NCI-H2107 treated with DMSO at 0.1 percent for 48 hours (cell line): ENCODE measurements around the gene PCSK4.

ENCODE experiments used
- DNase-seq: peaks from one replicate; lab custom pipeline; 2025; ENCODE audit not compliant: unreplicated experiment; lab: John Stamatoyannopoulos, UW

Gene PCSK4

DNA sequence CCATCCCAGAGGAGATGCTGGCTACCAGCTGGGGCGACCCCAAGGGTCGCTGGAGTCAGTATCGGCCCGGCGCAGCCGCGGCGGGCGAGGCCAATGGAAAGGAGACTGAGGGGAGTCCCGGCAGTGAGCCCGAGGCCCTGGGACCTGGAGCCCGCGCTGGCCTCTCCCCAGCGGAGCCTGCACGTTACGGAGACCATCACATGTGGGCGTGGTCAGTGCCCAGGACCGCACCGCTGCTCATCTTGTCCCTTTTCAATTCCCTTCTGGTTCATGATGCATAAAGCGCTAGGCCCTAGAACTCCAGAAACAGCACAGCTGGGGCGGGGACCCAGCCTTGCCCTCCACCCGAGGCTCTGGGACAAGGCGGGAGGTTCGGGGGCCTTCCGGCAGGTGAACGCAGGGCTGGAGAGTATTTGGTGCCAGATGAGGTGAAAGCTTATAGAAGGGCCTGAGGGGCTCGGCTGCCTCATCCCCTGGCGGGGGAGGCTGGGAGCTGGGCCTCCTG is 19.1 kb downstream of the PCSK4 start:
- DNase-seq: no peak

- no peak for DNase-seq
These were observed 19.7 kb downstream of the PCSK4 start for GRCh38 chr19:1470305-1471009.

- no peak for DNase-seq
These were observed 20.2 kb downstream of the PCSK4 start for GRCh38 chr19:1470055-1470304.

GRCh38 chr19:1469255-1470054 is 20.7 kb downstream of the PCSK4 start:
- no peak for DNase-seq

DNA sequence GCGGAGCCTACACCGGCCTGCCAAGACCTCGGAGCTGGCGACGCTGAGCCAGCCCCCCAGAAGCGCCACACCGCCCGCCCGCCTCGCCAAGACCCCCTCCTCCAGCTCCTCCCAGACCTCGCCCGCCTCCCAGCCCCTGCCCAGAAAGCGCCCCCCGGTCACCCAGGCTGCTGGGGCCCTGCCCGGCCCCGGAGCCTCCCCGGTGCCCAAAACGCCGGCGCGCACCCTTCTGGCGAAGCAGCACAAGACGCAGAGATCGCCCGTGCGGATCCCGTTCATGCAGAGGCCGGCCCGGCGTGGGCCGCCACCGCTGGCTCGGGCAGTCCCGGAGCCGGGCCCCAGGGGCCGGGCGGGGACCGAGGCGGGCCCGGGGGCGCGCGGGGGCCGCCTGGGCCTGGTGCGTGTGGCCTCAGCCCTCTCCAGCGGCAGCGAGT is 21.3 kb downstream of the PCSK4 start:
- no peak for DNase-seq

GRCh38 chr19:1468274-1468820 is 21.8 kb downstream of the PCSK4 start:
- DNase-seq: no peak

- no peak for DNase-seq
These were observed 22.5 kb downstream of the PCSK4 start for GRCh38 chr19:1467490-1468273.

DNA sequence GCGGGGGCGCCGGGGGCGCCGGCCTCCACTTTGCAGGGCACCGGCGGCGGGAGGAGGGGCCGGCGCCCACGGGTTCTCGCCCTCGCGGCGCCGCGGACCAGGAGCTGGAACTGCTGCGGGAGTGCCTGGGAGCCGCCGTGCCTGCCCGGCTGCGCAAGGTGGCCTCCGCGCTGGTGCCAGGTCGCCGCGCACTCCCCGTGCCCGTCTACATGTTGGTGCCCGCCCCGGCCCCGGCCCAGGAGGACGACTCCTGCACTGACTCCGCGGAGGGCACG is 23.0 kb downstream of the PCSK4 start:
- DNase-seq: no peak

GRCh38 chr19:1466461-1467214 is 23.5 kb downstream of the PCSK4 start:
- no peak for DNase-seq

- no peak for DNase-seq
These were observed 24.1 kb downstream of the PCSK4 start for GRCh38 chr19:1466018-1466460.

DNA sequence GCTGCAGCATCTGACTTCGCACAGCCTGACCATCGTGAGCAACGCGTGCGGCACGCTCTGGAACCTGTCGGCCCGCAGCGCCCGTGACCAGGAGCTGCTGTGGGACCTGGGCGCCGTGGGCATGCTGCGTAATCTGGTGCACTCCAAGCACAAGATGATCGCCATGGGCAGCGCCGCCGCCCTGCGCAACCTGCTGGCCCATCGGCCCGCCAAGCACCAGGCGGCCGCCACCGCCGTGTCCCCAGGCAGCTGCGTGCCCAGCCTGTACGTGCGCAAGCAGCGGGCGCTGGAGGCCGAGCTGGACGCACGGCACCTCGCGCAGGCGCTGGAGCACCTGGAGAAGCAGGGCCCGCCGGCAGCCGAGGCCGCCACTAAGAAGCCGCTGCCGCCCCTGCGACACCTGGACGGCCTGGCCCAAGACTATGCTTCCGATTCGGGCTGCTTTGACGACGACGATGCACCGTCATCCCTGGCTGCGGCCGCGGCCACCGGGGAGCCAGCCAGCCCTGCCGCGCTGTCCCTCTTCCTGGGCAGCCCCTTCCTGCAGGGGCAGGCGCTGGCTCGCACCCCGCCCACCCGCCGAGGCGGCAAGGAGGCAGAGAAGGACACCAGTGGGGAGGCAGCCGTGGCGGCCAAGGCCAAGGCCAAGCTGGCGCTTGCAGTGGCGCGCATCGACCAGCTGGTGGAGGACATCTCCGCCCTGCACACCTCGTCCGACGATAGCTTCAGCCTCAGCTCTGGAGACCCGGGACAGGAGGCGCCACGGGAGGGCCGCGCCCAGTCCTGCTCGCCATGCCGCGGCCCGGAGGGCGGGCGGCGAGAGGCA is 24.7 kb downstream of the PCSK4 start:
- no peak for DNase-seq

DNA sequence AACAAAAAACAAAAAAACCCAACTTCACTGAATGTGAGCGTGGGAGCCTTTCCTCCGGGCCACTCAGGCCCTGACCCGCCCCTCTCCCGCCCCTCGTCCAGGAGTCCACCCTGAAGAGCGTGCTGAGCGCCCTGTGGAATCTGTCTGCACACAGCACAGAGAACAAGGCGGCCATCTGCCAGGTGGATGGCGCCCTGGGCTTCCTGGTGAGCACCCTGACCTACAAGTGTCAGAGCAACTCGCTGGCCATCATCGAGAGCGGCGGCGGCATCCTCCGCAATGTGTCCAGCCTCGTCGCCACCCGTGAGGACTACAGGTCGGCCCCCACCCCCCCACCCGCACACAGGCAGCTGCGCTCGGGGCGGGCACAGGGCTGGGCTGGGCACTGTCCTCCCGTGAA is 28.3 kb downstream of the PCSK4 start:
- no peak for DNase-seq

- no peak for DNase-seq
These were observed 29.8 kb downstream of the PCSK4 start for GRCh38 chr19:1460033-1460995.

- DNase-seq: no peak
These were observed 30.7 kb downstream of the PCSK4 start for GRCh38 chr19:1459479-1459878.

DNA sequence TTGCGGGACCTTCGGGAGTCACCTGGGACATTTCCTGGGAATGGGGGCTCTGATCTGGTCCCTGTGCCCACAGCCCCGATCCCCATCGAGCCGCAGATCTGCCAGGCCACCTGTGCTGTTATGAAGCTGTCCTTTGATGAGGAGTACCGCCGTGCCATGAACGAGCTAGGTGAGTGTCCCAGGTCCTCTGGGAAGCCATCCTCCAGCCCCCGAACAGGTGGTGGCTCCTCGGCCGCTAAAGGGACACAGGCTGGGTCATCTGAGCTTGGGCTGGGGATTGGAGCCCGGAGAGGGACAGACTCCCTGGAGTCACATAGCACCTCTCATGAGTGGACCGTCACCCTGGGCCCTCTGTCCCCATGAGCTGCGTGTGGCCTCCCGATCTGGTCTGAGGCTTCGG is 32.3 kb downstream of the PCSK4 start:
- DNase-seq: no peak

GRCh38 chr19:1457031-1457739 is 33.0 kb downstream of the PCSK4 start:
- DNase-seq: no peak

DNA sequence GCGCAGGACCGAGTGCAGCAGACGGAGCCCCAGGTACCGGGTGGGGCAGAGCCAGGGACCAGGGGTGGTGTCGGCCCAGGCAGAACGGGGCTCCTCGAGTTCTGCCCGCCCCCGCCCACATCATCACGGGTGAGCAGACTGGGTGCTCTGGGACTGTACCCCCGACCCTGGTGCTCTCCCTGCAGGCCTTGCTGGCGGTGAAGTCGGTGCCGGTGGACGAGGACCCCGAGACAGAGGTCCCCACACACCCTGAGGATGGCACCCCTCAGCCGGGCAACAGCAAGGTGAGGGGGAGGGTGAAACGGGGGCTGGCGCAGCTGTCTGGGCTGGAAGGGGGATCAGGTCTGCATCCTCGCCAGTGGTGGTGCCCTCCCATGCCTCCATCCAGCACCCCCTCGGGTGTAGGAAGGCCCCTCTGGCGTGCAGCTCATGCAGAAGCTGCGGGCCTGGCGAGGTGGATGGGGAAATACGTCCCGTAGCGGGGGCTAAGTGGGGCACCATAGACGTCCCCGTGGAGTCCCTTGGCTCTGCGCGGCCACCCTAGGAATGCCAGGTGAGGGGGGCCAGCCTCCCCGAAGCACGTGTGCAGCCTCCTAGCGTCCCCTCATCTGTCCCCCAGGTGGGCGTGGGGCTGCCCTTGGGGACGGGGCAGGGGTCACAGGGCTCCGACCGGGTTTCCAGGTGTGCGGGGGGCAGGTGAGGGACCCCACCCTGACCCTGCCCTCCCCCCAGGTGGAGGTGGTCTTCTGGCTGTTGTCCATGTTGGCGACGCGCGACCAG is 33.8 kb downstream of the PCSK4 start:
- no peak for DNase-seq
